Measurements from ENCODE around the gene ESRRA.

ESRRA gene

DNA sequence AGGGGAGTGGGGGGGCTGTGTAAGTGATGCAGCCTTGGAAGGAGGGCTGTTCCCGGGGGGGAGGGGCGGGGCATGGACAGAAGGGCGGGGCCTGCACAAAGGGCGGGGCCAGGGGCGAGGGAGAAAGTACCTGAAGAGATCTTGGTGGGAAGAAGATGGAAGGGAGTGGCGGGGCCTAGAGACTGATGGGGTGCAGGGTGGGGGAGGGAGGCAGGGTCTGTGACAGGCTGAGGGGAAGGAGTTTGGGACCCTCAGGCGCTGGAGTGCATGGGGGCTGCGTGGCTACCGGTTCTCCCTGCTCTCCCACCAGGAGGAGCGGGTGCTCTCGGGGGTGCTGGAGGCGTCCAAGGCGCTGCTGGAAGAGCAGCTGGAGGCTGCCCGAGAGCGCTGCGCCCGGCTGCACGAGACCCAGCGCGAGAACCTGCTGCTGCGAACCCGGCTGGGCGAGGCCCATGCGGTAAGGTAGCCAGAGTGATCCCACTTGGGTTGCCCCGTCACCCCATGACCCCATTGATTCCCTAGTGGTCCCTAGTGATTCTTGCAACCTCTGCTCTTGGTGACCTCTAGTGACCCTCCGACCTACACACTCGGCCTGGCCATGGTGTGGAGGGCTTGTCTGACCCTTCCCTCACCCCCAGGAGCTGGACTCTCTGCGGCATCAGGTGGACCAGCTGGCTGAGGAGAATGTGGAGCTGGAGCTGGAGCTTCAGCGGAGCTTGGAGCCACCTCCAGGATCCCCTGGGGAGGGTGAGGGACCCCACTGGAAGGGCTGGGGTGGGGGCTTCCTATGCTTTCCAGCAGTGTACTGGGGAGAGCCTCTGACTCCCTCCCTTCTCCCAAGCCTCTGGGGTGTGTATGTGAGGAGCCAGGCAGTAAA lies 37.8 kb downstream of the ESRRA start:
- Histone ChIP-seq H3K36me3 (peaks cover 57% of the 10 kb centered on the region), H3K9me3 (no peaks in the 10 kb centered on the region), H3K4me1 (ENCODE audit: control insufficient read depth in 1 of 2, insufficient read depth in 1 of 2, low read depth in 1 of 2, low read length in 1 of 2) (peaks cover 79 to 80% of the 10 kb centered on the region in 2 experiments), H3K27ac (peak overlapping the region; percentile 99), H3K4me3 (ENCODE audit: low read depth in 1 of 2, low read length in 1 of 2) (peak overlapping the region; percentile 88 to 89), H3K27me3 (no peaks in the 10 kb centered on the region)
- TF ChIP-seq, protein P1, sequence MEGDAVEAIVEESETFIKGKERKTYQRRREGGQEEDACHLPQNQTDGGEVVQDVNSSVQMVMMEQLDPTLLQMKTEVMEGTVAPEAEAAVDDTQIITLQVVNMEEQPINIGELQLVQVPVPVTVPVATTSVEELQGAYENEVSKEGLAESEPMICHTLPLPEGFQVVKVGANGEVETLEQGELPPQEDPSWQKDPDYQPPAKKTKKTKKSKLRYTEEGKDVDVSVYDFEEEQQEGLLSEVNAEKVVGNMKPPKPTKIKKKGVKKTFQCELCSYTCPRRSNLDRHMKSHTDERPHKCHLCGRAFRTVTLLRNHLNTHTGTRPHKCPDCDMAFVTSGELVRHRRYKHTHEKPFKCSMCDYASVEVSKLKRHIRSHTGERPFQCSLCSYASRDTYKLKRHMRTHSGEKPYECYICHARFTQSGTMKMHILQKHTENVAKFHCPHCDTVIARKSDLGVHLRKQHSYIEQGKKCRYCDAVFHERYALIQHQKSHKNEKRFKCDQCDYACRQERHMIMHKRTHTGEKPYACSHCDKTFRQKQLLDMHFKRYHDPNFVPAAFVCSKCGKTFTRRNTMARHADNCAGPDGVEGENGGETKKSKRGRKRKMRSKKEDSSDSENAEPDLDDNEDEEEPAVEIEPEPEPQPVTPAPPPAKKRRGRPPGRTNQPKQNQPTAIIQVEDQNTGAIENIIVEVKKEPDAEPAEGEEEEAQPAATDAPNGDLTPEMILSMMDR (IDR thresholded peaks at IDR 0.05): no peak

DNA sequence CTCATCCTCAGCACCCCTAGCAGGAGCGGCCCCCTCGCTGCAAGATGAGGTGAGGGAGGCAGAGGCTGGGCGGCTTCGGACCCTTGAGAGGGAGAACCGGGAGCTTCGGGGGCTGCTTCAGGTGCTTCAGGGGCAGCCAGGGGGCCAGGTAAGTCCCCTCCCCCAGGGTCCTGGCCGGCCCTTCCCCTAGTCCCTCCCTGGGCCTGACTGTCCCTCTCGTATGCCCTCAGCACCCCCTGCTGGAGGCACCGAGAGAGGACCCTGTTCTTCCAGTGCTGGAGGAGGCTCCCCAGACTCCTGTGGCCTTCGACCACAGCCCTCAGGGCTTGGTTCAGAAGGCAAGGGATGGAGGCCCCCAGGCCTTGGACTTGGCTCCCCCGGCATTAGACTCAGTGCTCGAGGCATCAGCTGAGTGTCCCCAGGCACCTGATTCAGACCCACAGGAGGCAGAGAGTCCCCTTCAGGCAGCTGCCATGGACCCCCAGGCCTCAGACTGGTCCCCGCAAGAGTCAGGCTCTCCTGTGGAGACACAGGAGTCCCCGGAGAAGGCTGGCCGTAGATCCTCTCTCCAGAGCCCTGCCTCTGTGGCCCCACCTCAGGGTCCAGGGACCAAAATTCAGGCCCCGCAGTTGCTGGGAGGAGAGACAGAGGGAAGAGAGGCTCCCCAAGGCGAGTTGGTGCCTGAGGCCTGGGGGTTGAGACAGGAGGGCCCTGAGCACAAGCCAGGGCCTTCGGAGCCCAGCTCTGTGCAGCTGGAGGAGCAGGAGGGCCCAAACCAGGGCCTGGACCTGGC lies 38.6 kb downstream of the ESRRA start:
- Histone ChIP-seq H3K27ac (peak overlapping the region; percentile 99), H3K36me3 (peaks cover 65% of the 10 kb centered on the region), H3K9me3 (no peaks in the 10 kb centered on the region), H3K4me3 (ENCODE audit: low read depth in 1 of 2, low read length in 1 of 2) (no peak overlapping the region), H3K27me3 (no peaks in the 10 kb centered on the region), H3K4me1 (ENCODE audit: control insufficient read depth in 1 of 2, insufficient read depth in 1 of 2, low read depth in 1 of 2, low read length in 1 of 2) (peaks cover 70 to 72% of the 10 kb centered on the region in 2 experiments)
- TF ChIP-seq, protein P1 (IDR thresholded peaks at IDR 0.05): peak; percentile 10

DNA sequence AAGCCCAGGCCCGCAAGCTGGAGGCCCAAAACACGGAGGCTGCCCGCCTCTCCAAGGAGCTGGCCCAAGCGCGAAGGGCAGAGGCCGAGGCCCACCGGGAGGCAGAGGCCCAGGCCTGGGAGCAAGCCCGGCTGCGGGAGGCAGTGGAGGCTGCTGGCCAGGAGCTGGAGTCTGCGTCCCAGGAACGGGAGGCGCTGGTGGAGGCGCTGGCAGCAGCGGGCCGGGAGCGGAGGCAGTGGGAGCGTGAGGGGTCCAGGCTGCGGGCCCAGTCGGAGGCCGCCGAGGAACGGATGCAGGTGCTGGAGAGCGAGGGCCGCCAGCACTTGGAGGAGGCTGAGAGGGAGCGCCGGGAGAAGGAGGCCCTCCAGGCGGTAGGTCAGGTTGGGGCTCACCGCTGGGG lies 39.5 kb downstream of the ESRRA start:
- TF ChIP-seq, protein P1 (IDR thresholded peaks at IDR 0.05): no peak
- H3K27ac ChIP-seq: peak overlapping the region; percentile 99
- H3K4me1 ChIP-seq (ENCODE audit: control insufficient read depth in 1 of 2, insufficient read depth in 1 of 2, low read depth in 1 of 2, low read length in 1 of 2): peaks cover 62 to 64% of the 10 kb centered on the region in 2 experiments
- no peaks in the 10 kb centered on the region for H3K9me3 ChIP-seq
- no peaks in the 10 kb centered on the region for H3K27me3 ChIP-seq
- H3K36me3 ChIP-seq: peaks cover 73% of the 10 kb centered on the region
- H3K4me3 ChIP-seq (ENCODE audit: low read depth in 1 of 2, low read length in 1 of 2): no peak overlapping the region

DNA sequence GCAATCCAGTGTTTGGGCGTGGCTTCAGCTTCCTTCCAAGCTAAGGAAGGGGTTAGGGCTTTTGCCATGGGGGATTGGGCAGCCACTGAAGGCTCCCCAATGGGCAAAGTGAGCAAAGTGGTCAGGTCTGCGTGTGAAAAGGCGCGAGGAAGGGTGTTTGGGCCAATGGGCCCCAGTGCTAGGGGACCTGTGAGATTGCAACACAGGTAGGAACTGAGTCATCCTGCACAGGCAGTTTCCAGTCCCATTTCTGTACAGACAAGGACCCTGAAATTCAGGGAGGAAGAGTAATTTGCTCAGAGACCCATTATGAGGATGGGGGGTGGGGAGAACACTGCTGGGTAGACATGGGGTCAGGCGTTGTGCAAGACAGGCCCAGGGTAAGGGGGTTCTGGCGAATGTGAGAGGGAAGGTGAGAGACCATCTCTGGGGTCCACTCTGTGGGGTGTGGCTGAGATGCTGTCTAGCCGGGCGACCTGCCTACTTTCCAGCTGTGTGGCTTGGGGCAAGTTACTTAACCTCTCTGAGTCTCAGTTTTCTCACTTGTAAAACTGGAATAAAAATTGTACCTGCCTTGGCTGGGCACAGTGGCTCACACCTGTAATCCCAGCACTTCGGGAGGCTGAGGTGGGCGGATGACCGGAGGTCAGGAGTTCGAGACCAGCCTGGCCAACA lies 42.0 kb downstream of the ESRRA start:
- Histone ChIP-seq H3K4me1 (ENCODE audit: control insufficient read depth in 1 of 2, insufficient read depth in 1 of 2, low read depth in 1 of 2, low read length in 1 of 2) (peaks cover 40 to 43% of the 10 kb centered on the region in 2 experiments), H3K27me3 (no peaks in the 10 kb centered on the region), H3K9me3 (no peaks in the 10 kb centered on the region), H3K4me3 (ENCODE audit: low read depth in 1 of 2, low read length in 1 of 2) (no peak overlapping the region), H3K27ac (peak overlapping the region; percentile 72), H3K36me3 (peaks cover 94% of the 10 kb centered on the region)
- TF ChIP-seq, protein P1 (IDR thresholded peaks at IDR 0.05): no peak

DNA sequence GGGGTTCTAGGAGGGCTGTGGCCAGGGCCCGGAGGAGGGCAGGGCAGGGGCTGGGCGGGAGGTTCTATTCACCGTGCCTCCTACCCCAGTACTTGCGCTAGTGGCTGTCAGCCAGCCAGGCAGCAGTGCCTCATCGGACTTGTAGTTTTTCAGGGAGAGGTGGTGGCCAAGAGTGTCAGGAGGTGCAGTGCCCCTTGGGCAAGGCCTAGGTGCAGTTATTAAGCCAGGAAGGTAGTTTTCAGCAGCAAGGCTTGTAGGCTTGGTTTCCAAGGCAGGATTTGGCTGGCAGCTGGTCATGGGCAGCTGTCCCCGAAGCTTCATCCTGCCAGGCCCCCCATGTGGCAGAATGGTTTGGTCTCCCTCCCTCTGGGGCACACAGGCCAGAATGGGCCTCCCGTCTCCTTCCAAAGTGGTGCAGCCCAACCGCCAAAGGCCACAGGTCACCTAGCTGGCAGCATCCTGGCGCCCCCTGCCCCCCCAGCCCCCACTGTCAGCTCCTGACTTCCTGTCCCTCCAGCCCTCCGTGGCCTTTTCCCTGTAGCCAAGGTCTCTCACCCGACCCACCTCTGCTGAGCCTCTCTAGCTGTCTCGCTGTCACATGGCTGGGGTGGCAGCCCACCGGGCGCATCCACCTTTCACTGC lies 43.2 kb downstream of the ESRRA start:
- TF ChIP-seq, protein P1 (IDR thresholded peaks at IDR 0.05): no peak
- no peaks in the 10 kb centered on the region for H3K27me3 ChIP-seq
- no peak overlapping the region for H3K4me3 ChIP-seq (ENCODE audit: low read depth in 1 of 2, low read length in 1 of 2)
- H3K9me3 ChIP-seq: no peaks in the 10 kb centered on the region
- H3K27ac ChIP-seq: peak overlapping the region; percentile 27
- H3K36me3 ChIP-seq: peaks cover 95% of the 10 kb centered on the region
- H3K4me1 ChIP-seq (ENCODE audit: control insufficient read depth in 1 of 2, insufficient read depth in 1 of 2, low read depth in 1 of 2, low read length in 1 of 2): peaks cover 28 to 35% of the 10 kb centered on the region in 2 experiments
